ENCODE results near the gene VOPP1.

GRCh38 chr7:55520426-55521140 is 51.7 kb downstream of the VOPP1 start:
- no peak for TF ChIP-seq CTCF (IDR thresholded peaks at IDR 0.05)
- TF ChIP-seq POLR2AphosphoS5 (IDR thresholded peaks at IDR 0.05) = no peak
- TF ChIP-seq POLR2A (IDR thresholded peaks at IDR 0.05; ENCODE audit: low read depth) = no peak
- no peak for TF ChIP-seq EP300 (IDR thresholded peaks at IDR 0.05)
